Naive B cell (primary cell): ENCODE data around the gene SLMAP. TPM values are rescaled to one million over a fixed set of nuclear protein-coding genes. Genes with fewer than 3 reads are reported as not detected.

Source experiments
- ATAC-seq, 2 donors: fragments of 150-1000 bp; cut with Tn5 transposase; 2 replicates each; pipeline ENCODE4 v1.10.0; 2021; ENCODE audit warnings: low read depth in 2 of 2, mild to moderate bottlenecking in 2 of 2, moderate library complexity in 2 of 2
- DNase-seq: peaks from one replicate; pipeline ENCODE4 v3.0.0; 2022
- H3K27ac Mint-ChIP-seq, 6 donors: one replicate each; pipeline ENCODE4 v1.8.0; 2020 to 2022; ENCODE audit warnings: mild to moderate bottlenecking in 6 of 6, mixed read lengths in 6 of 6, moderate library complexity in 5 of 6, inconsistent platforms in 2 of 6
- H3K27me3 Mint-ChIP-seq, 3 donors: one replicate each; pipeline ENCODE4 v1.8.0; 2021 to 2022; ENCODE audit warnings: mixed read lengths in 3 of 3, mild to moderate bottlenecking in 1 of 3
- H3K36me3 Mint-ChIP-seq, 2 donors: one replicate each; pipeline ENCODE4 v1.8.0; 2020 to 2022; ENCODE audit warnings: mixed read lengths in 2 of 2, inconsistent platforms in 1 of 2, mild to moderate bottlenecking in 1 of 2
- H3K4me1 Mint-ChIP-seq, 3 donors: one replicate each; pipeline ENCODE4 v1.8.0; 2020 to 2022; ENCODE audit warnings: mixed read lengths in 3 of 3, inconsistent platforms in 1 of 3, mild to moderate bottlenecking in 1 of 3, moderate library complexity in 1 of 3
- H3K4me3 Mint-ChIP-seq, 8 donors: one replicate each; pipeline ENCODE4 v1.8.0; 2020 to 2022; ENCODE audit warnings: mild to moderate bottlenecking in 8 of 8, mixed read lengths in 8 of 8, moderate library complexity in 8 of 8, inconsistent platforms in 2 of 8
- H3K9me3 Mint-ChIP-seq, 7 donors: one replicate each; pipeline ENCODE4 v1.8.0; 2020 to 2022; ENCODE audit warnings: mixed read lengths in 7 of 7, mild to moderate bottlenecking in 5 of 7, inconsistent platforms in 2 of 7, moderate library complexity in 1 of 7
- polyA plus RNA-seq, 6 donors: library from polyadenylated mRNA; unstranded; fragments of 300-500 nt; fragmentation: Illumina TruSeq; gene quantifications; one replicate each; pipeline ENCODE4 v1.2.3, GENCODE V29; 2021; ENCODE audit warnings: low read depth in 6 of 6

Gene SLMAP
- polyA plus RNA-seq, 6 donors from 2014 or later, result 13.2 to 26.2 (median 16.8) TPM

- ATAC-seq (no peak), DNase-seq (no peak)
- Mint-ChIP-seq H3K27ac (peak overlapping the region in 1 of 6 donors; percentile 56), H3K36me3 (no peaks in the 10 kb centered on the region), H3K4me1 (peaks cover 38 to 51% (median 42%) of the 10 kb centered on the region in 3 donors), H3K27me3 (no peaks in the 10 kb centered on the region), H3K4me3 (no peak overlapping the region), H3K9me3 (peaks cover 0 to 13% (median 8%) of the 10 kb centered on the region in 7 donors)
These were observed 53.5 kb downstream of the SLMAP start for GRCh38 chr3:57809609-57809968.

- H3K4me3 Mint-ChIP-seq, result no peak overlapping the region
- DNase-seq (no peak), ATAC-seq (no peak)
- H3K36me3 Mint-ChIP-seq, result no peaks in the 10 kb centered on the region
- H3K4me1 Mint-ChIP-seq, result peaks cover 35 to 49% (median 43%) of the 10 kb centered on the region in 3 donors
- no peaks in the 10 kb centered on the region for H3K27me3 Mint-ChIP-seq
- H3K9me3 Mint-ChIP-seq, result peaks cover 0 to 13% (median 8%) of the 10 kb centered on the region in 7 donors
- peak overlapping the region in 1 of 6 donors; percentile 56 for H3K27ac Mint-ChIP-seq
These were observed 53.9 kb downstream of the SLMAP start for GRCh38 chr3:57810048-57810447.

GRCh38 chr3:57810471-57811137 is 54.5 kb downstream of the SLMAP start:
- peaks cover 0 to 13% (median 8%) of the 10 kb centered on the region in 7 donors for H3K9me3 Mint-ChIP-seq
- no peaks in the 10 kb centered on the region for H3K27me3 Mint-ChIP-seq
- no peak overlapping the region for H3K27ac Mint-ChIP-seq
- H3K4me1 Mint-ChIP-seq, result peaks cover 33 to 44% (median 39%) of the 10 kb centered on the region in 3 donors
- DNase-seq (no peak), ATAC-seq (no peak)
- no peaks in the 10 kb centered on the region for H3K36me3 Mint-ChIP-seq
- H3K4me3 Mint-ChIP-seq, result peak overlapping the region in 1 of 8 donors; percentile 47

GRCh38 chr3:57815036-57815435 is 58.9 kb downstream of the SLMAP start:
- Mint-ChIP-seq H3K27ac (peak overlapping the region in 4 of 6 donors; percentile 10 to 61 (median 50)), H3K4me3 (peak overlapping the region in 2 of 8 donors; percentile 48 to 63), H3K4me1 (peaks cover 24 to 32% (median 27%) of the 10 kb centered on the region in 3 donors), H3K9me3 (peaks cover 0 to 13% (median 7%) of the 10 kb centered on the region in 7 donors), H3K36me3 (no peaks in the 10 kb centered on the region), H3K27me3 (no peaks in the 10 kb centered on the region)
- peak; percentile 66 to 72 for ATAC-seq
- peak; percentile 9 for DNase-seq

- Mint-ChIP-seq H3K4me1 (peaks cover 21 to 34% (median 27%) of the 10 kb centered on the region in 3 donors), H3K27ac (peak overlapping the region in 5 of 6 donors; percentile 8 to 53 (median 13)), H3K27me3 (no peaks in the 10 kb centered on the region), H3K9me3 (peaks cover 0 to 13% (median 7%) of the 10 kb centered on the region in 7 donors), H3K36me3 (no peaks in the 10 kb centered on the region), H3K4me3 (no peak overlapping the region)
- no peak for ATAC-seq
- DNase-seq, result no peak
These were observed 60.5 kb downstream of the SLMAP start for GRCh38 chr3:57816471-57817095.

- DNase-seq, result no peak
- Mint-ChIP-seq H3K36me3 (no peaks in the 10 kb centered on the region), H3K4me3 (no peak overlapping the region), H3K27me3 (no peaks in the 10 kb centered on the region), H3K9me3 (no peaks in the 10 kb centered on the region), H3K4me1 (peaks cover 23 to 39% (median 31%) of the 10 kb centered on the region in 3 donors), H3K27ac (no peak overlapping the region)
- no peak for ATAC-seq
These were observed 62.7 kb downstream of the SLMAP start for GRCh38 chr3:57818772-57819171.

- DNase-seq, result no peak
- H3K4me1 Mint-ChIP-seq, result peaks cover 16 to 29% (median 19%) of the 10 kb centered on the region in 3 donors
- no peaks in the 10 kb centered on the region for H3K27me3 Mint-ChIP-seq
- H3K27ac Mint-ChIP-seq, result peak overlapping the region in 3 of 6 donors; percentile 4 to 90 (median 81)
- H3K9me3 Mint-ChIP-seq, result no peaks in the 10 kb centered on the region
- no peak for ATAC-seq
- H3K36me3 Mint-ChIP-seq, result no peaks in the 10 kb centered on the region
- peak overlapping the region in 1 of 8 donors; percentile 47 for H3K4me3 Mint-ChIP-seq
These were observed 64.4 kb downstream of the SLMAP start for GRCh38 chr3:57820479-57820878.

- H3K4me3 Mint-ChIP-seq, result no peak overlapping the region
- no peaks in the 10 kb centered on the region for H3K27me3 Mint-ChIP-seq
- H3K27ac Mint-ChIP-seq, result no peak overlapping the region
- DNase-seq, result no peak
- H3K36me3 Mint-ChIP-seq, result no peaks in the 10 kb centered on the region
- H3K4me1 Mint-ChIP-seq, result peaks cover 16 to 28% (median 19%) of the 10 kb centered on the region in 3 donors
- no peaks in the 10 kb centered on the region for H3K9me3 Mint-ChIP-seq
- no peak for ATAC-seq
These were observed 65.7 kb downstream of the SLMAP start for GRCh38 chr3:57821765-57822164.

GRCh38 chr3:57822686-57823085 is 66.6 kb downstream of the SLMAP start:
- H3K4me1 Mint-ChIP-seq, result peaks cover 13 to 25% (median 16%) of the 10 kb centered on the region in 3 donors

GRCh38 chr3:57825116-57825515 is 69.0 kb downstream of the SLMAP start:
- no peaks in the 10 kb centered on the region for H3K27me3 Mint-ChIP-seq
- no peak overlapping the region for H3K4me3 Mint-ChIP-seq
- H3K9me3 Mint-ChIP-seq, result no peaks in the 10 kb centered on the region
- no peak overlapping the region for H3K27ac Mint-ChIP-seq
- H3K4me1 Mint-ChIP-seq, result peaks cover 7 to 23% (median 16%) of the 10 kb centered on the region in 3 donors
- no peaks in the 10 kb centered on the region for H3K36me3 Mint-ChIP-seq
- ATAC-seq (no peak), DNase-seq (no peak)

More at GRCh38 chr3:57822686-57823085, 66.6 kb downstream of the SLMAP start:
- H3K27me3 Mint-ChIP-seq, result no peaks in the 10 kb centered on the region
- H3K4me3 Mint-ChIP-seq, result peak overlapping the region in 1 of 8 donors; percentile 53
- no peaks in the 10 kb centered on the region for H3K36me3 Mint-ChIP-seq
- no peaks in the 10 kb centered on the region for H3K9me3 Mint-ChIP-seq
- DNase-seq (no peak), ATAC-seq (no peak)
- peak overlapping the region in 2 of 6 donors; percentile 15 to 81 for H3K27ac Mint-ChIP-seq

GRCh38 chr3:57826245-57826951 is 70.3 kb downstream of the SLMAP start:
- H3K36me3 Mint-ChIP-seq, result peaks cover 0 to 9% of the 10 kb centered on the region in 2 donors
- no peak overlapping the region for H3K4me3 Mint-ChIP-seq
- no peaks in the 10 kb centered on the region for H3K27me3 Mint-ChIP-seq
- ATAC-seq (no peak), DNase-seq (no peak)
- peaks cover 5 to 23% (median 16%) of the 10 kb centered on the region in 3 donors for H3K4me1 Mint-ChIP-seq
- peak overlapping the region in 3 of 6 donors; percentile 13 to 67 (median 42) for H3K27ac Mint-ChIP-seq
- no peaks in the 10 kb centered on the region for H3K9me3 Mint-ChIP-seq

GRCh38 chr3:57826952-57827723 is 71.0 kb downstream of the SLMAP start:
- peak overlapping the region in 3 of 6 donors; percentile 13 to 67 (median 42) for H3K27ac Mint-ChIP-seq
- H3K27me3 Mint-ChIP-seq, result no peaks in the 10 kb centered on the region
- no peak for DNase-seq
- H3K9me3 Mint-ChIP-seq, result no peaks in the 10 kb centered on the region
- H3K4me3 Mint-ChIP-seq, result no peak overlapping the region
- H3K36me3 Mint-ChIP-seq, result peaks cover 4 to 17% of the 10 kb centered on the region in 2 donors
- H3K4me1 Mint-ChIP-seq, result peaks cover 5 to 18% (median 10%) of the 10 kb centered on the region in 3 donors
- ATAC-seq, result no peak

GRCh38 chr3:57827757-57828156 is 71.6 kb downstream of the SLMAP start:
- no peak overlapping the region for H3K27ac Mint-ChIP-seq
- peaks cover 5 to 13% (median 9%) of the 10 kb centered on the region in 3 donors for H3K4me1 Mint-ChIP-seq
- peaks cover 10 to 22% of the 10 kb centered on the region in 2 donors for H3K36me3 Mint-ChIP-seq
- H3K27me3 Mint-ChIP-seq, result no peaks in the 10 kb centered on the region
- no peak overlapping the region for H3K4me3 Mint-ChIP-seq
- no peak for DNase-seq
- no peaks in the 10 kb centered on the region for H3K9me3 Mint-ChIP-seq
- no peak for ATAC-seq
